ENCODE measurements around the gene POR.
A peak's percentile ranks its signal among the peaks of the same experiment; 100 is the strongest.

Gene POR

GRCh38 chr7:75987026-75987804 is 72.3 kb downstream of the POR start:
- DNase-seq, result peak in 2 of 10 donors; percentile 64 to 66
- intact Hi-C loops (cut with DNase I), result no loop called here

GRCh38 chr7:75987805-75988567 is 73.0 kb downstream of the POR start:
- intact Hi-C loops (cut with DNase I), result no loop called here
- DNase-seq, result peak in 2 of 10 donors; percentile 50 to 66

- intact Hi-C loops (cut with DNase I), result no loop called here
- peak in 2 of 10 donors; percentile 74 to 80 for DNase-seq
Measured at GRCh38 chr7:75988568-75989499, 73.9 kb downstream of the POR start.

- intact Hi-C loops (cut with DNase I), result loop anchor here (5.0 to 10.0 kb wide), 3 partner anchors 55 to 112 kb away; partner anchors contain the start of genes MDH2, POR, RHBDD2 and STYXL1
- DNase-seq, result peak in 2 of 10 donors; percentile 62 to 69
Measured at GRCh38 chr7:75989500-75990388, 74.8 kb downstream of the POR start.

GRCh38 chr7:75991531-75992082 is 76.7 kb downstream of the POR start:
- intact Hi-C loops (cut with DNase I), result loop anchor here (5.0 to 10.0 kb wide), 3 partner anchors 53 to 114 kb away; partner anchors contain the start of genes MDH2, POR, RHBDD2 and STYXL1
- peak in 3 of 10 donors; percentile 25 to 54 (median 33) for DNase-seq

GRCh38 chr7:75992083-75992755 is 77.3 kb downstream of the POR start:
- DNase-seq, result peak in 3 of 10 donors; percentile 55 to 77 (median 73)
- intact Hi-C loops (cut with DNase I), result loop anchor here (5.0 to 10.0 kb wide), 3 partner anchors 53 to 115 kb away; partner anchors contain the start of genes MDH2, POR, RHBDD2 and STYXL1

GRCh38 chr7:75993689-75994387 is 78.9 kb downstream of the POR start:
- intact Hi-C loops (cut with DNase I), result loop anchor here (5.0 to 10.0 kb wide), 3 partner anchors 51 to 117 kb away; partner anchors contain the start of genes MDH2, POR, RHBDD2 and STYXL1
- DNase-seq, result peak in 7 of 10 donors; percentile 18 to 91 (median 47)

- intact Hi-C loops (cut with DNase I), result loop anchor here (5.0 to 10.0 kb wide), 3 partner anchors 50 to 117 kb away; partner anchors contain the start of genes MDH2, POR, RHBDD2 and STYXL1
- peak; percentile 88 to 99 (median 93) for DNase-seq
Measured at GRCh38 chr7:75994388-75995051, 79.6 kb downstream of the POR start, which contains the start of gene TMEM120A. TMEM120A (minus strand) TSS chr7:75994595; CDS start chr7:75994570, 25 bp downstream.

GRCh38 chr7:75995052-75995471 is 80.1 kb downstream of the POR start:
- intact Hi-C loops (cut with DNase I), result loop anchor here (10.0 kb wide), 1 partner anchor 50 kb away; the partner anchor contains the start of genes MDH2 and STYXL1
- peak in 2 of 10 donors; percentile 69 to 76 for DNase-seq

GRCh38 chr7:75995996-75996395 is 81.0 kb downstream of the POR start:
- intact Hi-C loops (cut with DNase I), result loop anchor here (10.0 kb wide), 1 partner anchor 49 kb away; the partner anchor contains the start of genes MDH2 and STYXL1
- DNase-seq, result peak in 2 of 10 donors; percentile 39 to 53

- intact Hi-C loops (cut with DNase I), result loop anchor here (10.0 kb wide), 1 partner anchor 48 kb away; the partner anchor contains the start of genes MDH2 and STYXL1
- DNase-seq, result peak in 2 of 10 donors; percentile 1 to 36
Measured at GRCh38 chr7:75996476-75996875, 81.5 kb downstream of the POR start.

- intact Hi-C loops (cut with DNase I), result loop anchor here (10.0 kb wide), 1 partner anchor 47 kb away; the partner anchor contains the start of genes MDH2 and STYXL1
- no peak for DNase-seq
Measured at GRCh38 chr7:75998038-75998437, 83.1 kb downstream of the POR start.

GRCh38 chr7:76000566-76000965 is 85.6 kb downstream of the POR start:
- peak in 2 of 10 donors; percentile 37 to 79 for DNase-seq
- intact Hi-C loops (cut with DNase I), result no loop called here

GRCh38 chr7:76002139-76002538 is 87.2 kb downstream of the POR start:
- peak in 2 of 10 donors; percentile 3 to 55 for DNase-seq
- intact Hi-C loops (cut with DNase I), result no loop called here

GRCh38 chr7:76002822-76003221 is 87.9 kb downstream of the POR start:
- intact Hi-C loops (cut with DNase I), result no loop called here
- DNase-seq, result peak in 2 of 10 donors; percentile 5 to 56

- peak in 2 of 10 donors; percentile 50 to 53 for DNase-seq
- intact Hi-C loops (cut with DNase I), result no loop called here
Measured at GRCh38 chr7:76003351-76003750, 88.4 kb downstream of the POR start.
